Astrocyte (in vitro differentiated cells and primary cell): ENCODE results near the gene NDUFAF8. TPM values are rescaled to one million over a fixed set of nuclear protein-coding genes. Genes with fewer than 3 reads are reported as not detected.

ENCODE experiments used
- DNase-seq: peaks from one replicate; pipeline ENCODE4 v3.0.0-alpha.2; 2010; ENCODE audit warnings: low read depth
- FAIRE-seq: peaks from 2 replicates; lab custom pipeline; 2011; peaks lifted over from hg19 to GRCh38; lab: Jason Lieb, UNC
- H2AFZ ChIP-seq: 2 replicates; pipeline ENCODE4 v1.6.0; 2012; ENCODE audit warnings: low read depth, low read length, inconsistent platforms
- H3K27ac ChIP-seq: 2 replicates; pipeline ENCODE4 v1.5.1; 2011; ENCODE audit warnings: low read depth, low read length, inconsistent platforms
- H3K27me3 ChIP-seq: 2 replicates; pipeline ENCODE4 v1.6.0; 2011; ENCODE audit warnings: low read length, inconsistent platforms; ENCODE audit not compliant: insufficient read depth
- H3K36me3 ChIP-seq: 2 replicates; pipeline ENCODE4 v1.5.1; 2011; ENCODE audit warnings: low read length, inconsistent platforms; ENCODE audit not compliant: insufficient read depth
- H3K4me1 ChIP-seq: 2 replicates; pipeline ENCODE4 v1.5.1; 2011; ENCODE audit warnings: low read length, inconsistent platforms; ENCODE audit not compliant: insufficient read depth
- H3K4me2 ChIP-seq: 2 replicates; pipeline ENCODE4 v1.6.0; 2012; ENCODE audit warnings: low read length, inconsistent platforms
- H3K4me3 ChIP-seq: 2 replicates; pipeline ENCODE4 v1.5.1; 2011; ENCODE audit warnings: low read depth, mild to moderate bottlenecking, low read length, inconsistent platforms; ENCODE audit not compliant: insufficient read depth
- H3K79me2 ChIP-seq: 2 replicates; pipeline ENCODE4 v1.6.0; 2012; ENCODE audit warnings: mild to moderate bottlenecking, low read length, inconsistent platforms; ENCODE audit not compliant: insufficient read depth
- H3K9ac ChIP-seq: 2 replicates; pipeline ENCODE4 v1.6.0; 2012; ENCODE audit warnings: mild to moderate bottlenecking, low read length, inconsistent platforms
- H3K9me3 ChIP-seq: 2 replicates; pipeline ENCODE4 v1.5.1; 2012; ENCODE audit warnings: low read depth, mild to moderate bottlenecking, low read length, inconsistent platforms; ENCODE audit not compliant: insufficient read depth
- H4K20me1 ChIP-seq: 2 replicates; pipeline ENCODE4 v1.6.0; 2012; ENCODE audit warnings: low read length, inconsistent platforms; ENCODE audit not compliant: insufficient read depth
- H3K27ac Mint-ChIP-seq: one replicate; pipeline ENCODE4 v1.8.0; 2021; ENCODE audit warnings: mild to moderate bottlenecking, mixed read lengths; ENCODE audit not compliant: unreplicated experiment
- H3K27me3 Mint-ChIP-seq: one replicate; pipeline ENCODE4 v1.8.0; 2021; ENCODE audit warnings: low read depth, mixed read lengths; ENCODE audit not compliant: unreplicated experiment
- H3K36me3 Mint-ChIP-seq: one replicate; pipeline ENCODE4 v1.8.0; 2021; ENCODE audit warnings: low read depth, mixed read lengths; ENCODE audit not compliant: unreplicated experiment
- H3K4me1 Mint-ChIP-seq: one replicate; pipeline ENCODE4 v1.8.0; 2021; ENCODE audit warnings: low read depth, mixed read lengths; ENCODE audit not compliant: unreplicated experiment
- H3K4me3 Mint-ChIP-seq: one replicate; pipeline ENCODE4 v1.8.0; 2021; ENCODE audit warnings: mild to moderate bottlenecking, moderate library complexity, mixed read lengths; ENCODE audit not compliant: unreplicated experiment
- H3K9me3 Mint-ChIP-seq: one replicate; pipeline ENCODE4 v1.8.0; 2021; ENCODE audit warnings: mild to moderate bottlenecking, mixed read lengths; ENCODE audit not compliant: unreplicated experiment
- EZH2 ChIP-seq: IDR thresholded peaks from 2 replicates; pipeline ENCODE4 v1.6.1; 2012; ENCODE audit warnings: mild to moderate bottlenecking, low read length, inconsistent platforms; ENCODE audit not compliant: insufficient read depth
- total RNA-seq: library from RNA; stranded (reverse); gene quantifications from 2 replicates; pipeline ENCODE4 v1.2.1, GENCODE V29; 2021
- TF ChIP-seq, protein P1 (sequence below): IDR thresholded peaks from 2 replicates; pipeline ENCODE4 v1.5.1; 2011; ENCODE audit warnings: low read depth, mild to moderate bottlenecking, inconsistent platforms, low read length, moderate library complexity; ENCODE audit not compliant: insufficient read depth

The NDUFAF8 gene
- total RNA-seq, 1 donor from 2014 or later: 67.2 TPM

DNA sequence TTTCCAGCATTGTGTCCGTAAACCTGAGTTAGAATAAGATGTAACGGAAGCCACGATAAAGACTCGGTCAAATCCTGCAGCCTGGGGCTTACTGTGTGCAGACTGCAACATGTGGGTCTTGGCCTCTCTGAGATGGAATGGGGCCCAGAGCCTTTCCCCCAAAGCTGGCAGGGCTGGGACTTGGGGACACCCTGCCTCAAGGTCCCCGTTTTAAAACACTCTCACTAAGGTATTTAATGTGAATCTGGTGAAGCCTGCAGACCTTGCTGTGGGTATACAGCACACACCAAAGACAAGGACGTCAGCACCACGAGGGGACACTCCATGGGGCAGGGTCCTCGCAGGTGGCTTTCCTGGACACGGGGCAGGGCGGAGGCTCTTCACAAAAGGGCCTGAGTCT, 2.1 kb downstream of the NDUFAF8 start:
- peak overlapping the region; percentile 97 for H3K4me3 Mint-ChIP-seq
- no peaks in the 10 kb centered on the region for H3K9me3 ChIP-seq
- TF ChIP-seq EZH2: no peak
- TF ChIP-seq, protein P1, sequence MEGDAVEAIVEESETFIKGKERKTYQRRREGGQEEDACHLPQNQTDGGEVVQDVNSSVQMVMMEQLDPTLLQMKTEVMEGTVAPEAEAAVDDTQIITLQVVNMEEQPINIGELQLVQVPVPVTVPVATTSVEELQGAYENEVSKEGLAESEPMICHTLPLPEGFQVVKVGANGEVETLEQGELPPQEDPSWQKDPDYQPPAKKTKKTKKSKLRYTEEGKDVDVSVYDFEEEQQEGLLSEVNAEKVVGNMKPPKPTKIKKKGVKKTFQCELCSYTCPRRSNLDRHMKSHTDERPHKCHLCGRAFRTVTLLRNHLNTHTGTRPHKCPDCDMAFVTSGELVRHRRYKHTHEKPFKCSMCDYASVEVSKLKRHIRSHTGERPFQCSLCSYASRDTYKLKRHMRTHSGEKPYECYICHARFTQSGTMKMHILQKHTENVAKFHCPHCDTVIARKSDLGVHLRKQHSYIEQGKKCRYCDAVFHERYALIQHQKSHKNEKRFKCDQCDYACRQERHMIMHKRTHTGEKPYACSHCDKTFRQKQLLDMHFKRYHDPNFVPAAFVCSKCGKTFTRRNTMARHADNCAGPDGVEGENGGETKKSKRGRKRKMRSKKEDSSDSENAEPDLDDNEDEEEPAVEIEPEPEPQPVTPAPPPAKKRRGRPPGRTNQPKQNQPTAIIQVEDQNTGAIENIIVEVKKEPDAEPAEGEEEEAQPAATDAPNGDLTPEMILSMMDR: no peak
- no peak overlapping the region for H3K4me3 ChIP-seq
- H3K36me3 ChIP-seq: peaks cover 4% of the 10 kb centered on the region
- H3K36me3 Mint-ChIP-seq: peaks cover 5% of the 10 kb centered on the region
- no peak for DNase-seq
- peaks cover 47% of the 10 kb centered on the region for H4K20me1 ChIP-seq
- H3K9me3 Mint-ChIP-seq: no peaks in the 10 kb centered on the region
- peaks cover 14% of the 10 kb centered on the region for H3K4me1 Mint-ChIP-seq
- H3K9ac ChIP-seq: no peak overlapping the region
- peaks cover 24% of the 10 kb centered on the region for H3K4me1 ChIP-seq
- H3K27ac Mint-ChIP-seq: no peak overlapping the region
- no peak overlapping the region for H2AFZ ChIP-seq
- no peak overlapping the region for H3K4me2 ChIP-seq
- no peaks in the 10 kb centered on the region for H3K27me3 Mint-ChIP-seq
- no peaks in the 10 kb centered on the region for H3K27me3 ChIP-seq
- no peak for FAIRE-seq
- peaks cover 53% of the 10 kb centered on the region for H3K79me2 ChIP-seq
- no peak overlapping the region for H3K27ac ChIP-seq

DNA sequence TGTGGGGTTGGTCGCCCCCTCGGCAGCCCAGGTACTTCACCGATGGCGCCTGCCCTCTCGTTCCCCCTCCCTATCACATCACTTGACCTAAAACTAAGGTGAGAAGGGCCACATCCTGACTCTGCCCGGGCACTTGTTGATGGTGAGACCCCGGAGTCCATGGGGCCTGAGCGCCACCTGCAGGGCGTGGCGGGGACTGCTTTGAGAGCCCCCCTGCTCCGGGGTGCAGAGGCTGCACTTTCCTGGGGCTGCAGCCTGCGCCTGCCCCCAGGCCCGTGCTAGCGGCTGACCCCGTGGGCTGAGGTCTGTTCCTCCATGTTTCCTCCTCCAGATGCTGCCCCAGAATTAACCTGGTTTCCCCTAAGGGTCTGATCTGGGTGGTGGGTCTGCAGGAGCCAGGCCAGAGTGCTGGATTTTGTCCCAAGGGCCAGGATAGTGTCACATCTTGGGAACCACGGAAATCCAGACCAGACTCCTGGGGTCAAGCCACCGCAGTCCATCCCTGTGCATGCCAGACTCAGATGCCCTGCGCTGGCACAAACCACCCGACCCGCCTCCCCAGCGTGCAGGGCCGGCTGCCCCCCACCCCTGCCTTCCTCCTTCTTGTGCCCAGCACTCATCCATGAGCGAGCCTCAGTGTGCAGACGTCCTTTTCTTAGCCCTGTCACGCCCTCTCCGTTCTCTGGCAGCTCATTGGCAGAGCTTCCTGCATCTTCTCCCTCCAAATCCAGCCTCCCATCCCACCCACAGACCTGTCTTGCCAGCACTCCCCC, 2.7 kb downstream of the NDUFAF8 start:
- H3K27ac Mint-ChIP-seq: peak overlapping the region; percentile 53

More for the DNA sequence above, 2.7 kb downstream of the NDUFAF8 start:
- Histone ChIP-seq H3K9me3 (no peaks in the 10 kb centered on the region), H3K27me3 (no peaks in the 10 kb centered on the region), H2AFZ (no peak overlapping the region), H3K27ac (no peak overlapping the region), H3K9ac (no peak overlapping the region), H3K4me2 (no peak overlapping the region), H4K20me1 (peaks cover 51% of the 10 kb centered on the region), H3K4me1 (peaks cover 24% of the 10 kb centered on the region), H3K4me3 (no peak overlapping the region), H3K79me2 (peaks cover 50% of the 10 kb centered on the region), H3K36me3 (peaks cover 4% of the 10 kb centered on the region)
- Mint-ChIP-seq H3K9me3 (no peaks in the 10 kb centered on the region), H3K27me3 (no peaks in the 10 kb centered on the region), H3K36me3 (peaks cover 5% of the 10 kb centered on the region), H3K4me1 (peaks cover 14% of the 10 kb centered on the region), H3K4me3 (no peak overlapping the region)
- FAIRE-seq (no peak), DNase-seq (no peak)
- TF ChIP-seq, protein P1: peak; percentile 54
- TF ChIP-seq EZH2: no peak
